GM19023 (cell line): Measurements from ENCODE around the gene CPA4.
"Not testable (repeated sequence)": the region's sequence is repeated elsewhere in the genome, so short reads cannot be mapped to it uniquely, and the experiment has no call there.

ENCODE experiments used
- ATAC-seq: cut with Tn5 transposase; IDR thresholded peaks from one replicate; pipeline ENCODE4 v1.9.1; 2021; ENCODE audit warnings: mild to moderate bottlenecking, moderate library complexity; ENCODE audit not compliant: unreplicated experiment

Gene CPA4

DNA sequence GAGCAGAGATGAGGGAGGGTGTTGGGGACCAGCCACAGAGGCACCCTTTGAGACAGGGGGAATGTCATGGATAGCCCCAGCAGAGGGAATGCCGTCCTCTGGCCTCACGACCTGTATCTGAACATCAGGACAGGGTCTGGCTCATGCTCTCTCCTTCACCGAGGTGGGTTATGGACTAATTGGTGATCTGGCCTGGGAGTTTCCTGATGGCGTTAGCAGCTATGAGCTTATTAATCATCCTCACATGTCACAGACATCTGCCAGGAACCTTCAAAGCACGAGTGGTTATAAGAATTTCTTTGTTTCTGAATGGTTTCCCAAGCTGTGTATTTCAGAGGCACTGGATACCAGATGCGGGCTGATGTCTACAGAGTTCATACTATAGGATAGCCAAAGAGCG is 6.9 kb downstream of the CPA4 start:
- ATAC-seq, result no peak

DNA sequence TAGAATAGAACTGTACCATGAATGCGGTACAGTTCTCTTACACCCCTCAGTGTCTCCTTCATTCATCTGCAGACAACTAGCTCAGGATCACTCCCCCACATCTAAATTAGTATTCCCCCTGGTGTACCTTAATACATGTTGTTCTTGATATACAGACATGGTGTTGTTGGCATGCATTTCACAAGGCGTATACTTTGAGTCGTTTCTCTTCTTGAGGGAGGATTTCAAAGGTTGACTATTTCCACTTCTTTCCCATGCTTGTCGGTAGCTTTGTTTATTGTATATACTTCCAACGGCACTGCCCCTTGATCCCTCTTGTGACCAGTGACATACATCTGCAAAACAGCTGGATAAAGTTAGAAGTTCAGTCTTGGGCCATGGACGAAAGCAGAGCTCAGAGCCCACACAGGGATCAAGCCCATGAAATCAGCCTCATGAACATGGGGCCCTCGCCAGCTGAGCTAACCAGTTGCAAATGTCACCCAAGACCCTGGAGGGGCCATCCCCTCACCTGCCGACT is 8.6 kb downstream of the CPA4 start:
- no peak for ATAC-seq

DNA sequence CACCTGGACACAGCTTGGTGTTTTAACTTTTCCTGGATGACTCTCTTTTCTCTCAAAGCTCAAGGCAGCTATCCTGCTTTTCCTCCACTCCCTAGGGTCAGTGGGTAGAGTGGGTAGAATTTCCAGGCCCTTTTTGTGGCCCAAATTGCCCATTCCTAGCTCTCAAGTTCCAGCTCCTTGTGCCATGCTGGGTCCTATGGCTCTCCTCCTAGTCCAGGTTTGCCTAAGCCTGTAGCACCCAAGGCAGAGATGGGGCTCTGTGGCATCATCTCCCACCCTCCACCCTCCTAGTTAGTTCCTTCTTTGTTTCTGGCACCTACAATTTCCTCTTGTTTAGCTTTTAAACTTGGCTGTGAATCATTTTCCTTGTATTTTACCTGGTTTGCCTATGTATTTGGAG is 9.7 kb downstream of the CPA4 start:
- no peak for ATAC-seq

GRCh38 chr7:130303127-130303526 is 10.2 kb downstream of the CPA4 start:
- ATAC-seq, result no peak

GRCh38 chr7:130303551-130303950 is 10.6 kb downstream of the CPA4 start:
- no peak for ATAC-seq

- ATAC-seq, result no peak
Observed at GRCh38 chr7:130303982-130304381, 11.0 kb downstream of the CPA4 start.

GRCh38 chr7:130304878-130305277 is 11.9 kb downstream of the CPA4 start:
- ATAC-seq, result no peak

DNA sequence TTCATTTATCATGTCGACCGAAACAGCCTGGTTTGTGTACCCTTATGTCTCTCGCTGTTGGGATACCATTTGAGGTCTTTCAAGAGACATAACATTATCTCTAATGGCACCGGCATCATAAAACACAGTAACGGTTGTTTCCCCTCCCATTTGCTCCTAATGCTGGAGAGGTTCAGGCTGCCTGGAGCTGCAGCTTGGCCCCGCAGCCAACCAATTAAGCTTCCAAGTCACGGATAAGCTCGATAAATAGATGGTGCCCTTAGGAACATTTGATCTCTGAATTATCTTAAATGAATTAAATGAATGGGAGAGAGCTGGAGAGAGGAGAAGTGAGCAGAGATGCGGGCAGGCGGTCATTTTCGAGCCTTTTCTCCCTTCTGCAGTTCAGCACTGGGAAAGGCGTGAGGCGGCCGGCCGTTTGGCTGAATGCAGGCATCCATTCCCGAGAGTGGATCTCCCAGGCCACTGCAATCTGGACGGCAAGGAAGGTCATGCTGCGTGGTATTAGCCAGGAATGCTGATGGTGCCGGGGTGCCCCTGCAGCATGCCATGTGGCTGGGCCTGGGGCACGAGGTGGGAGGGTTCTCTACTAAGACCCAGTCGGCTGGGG is 12.6 kb downstream of the CPA4 start:
- no peak for ATAC-seq

DNA sequence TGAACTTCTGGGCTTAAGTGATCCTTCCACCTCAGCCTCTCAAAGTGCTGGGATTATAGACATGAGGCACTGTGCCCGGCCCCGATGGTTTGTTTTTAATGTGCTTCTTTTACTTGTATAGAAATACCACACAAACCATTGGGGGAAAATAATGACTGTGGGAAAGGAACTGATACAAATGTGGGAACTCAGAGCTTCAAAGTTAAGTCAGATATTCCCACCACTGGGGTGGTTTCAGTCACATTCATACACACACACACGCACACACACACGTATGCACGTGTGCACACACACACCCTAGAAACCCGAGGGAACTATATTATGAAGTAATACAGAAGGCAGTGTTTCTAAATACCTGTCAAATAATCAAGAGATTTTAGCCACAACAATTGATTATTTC is 17.0 kb downstream of the CPA4 start:
- no peak for ATAC-seq

GRCh38 chr7:130314305-130314704 is 21.3 kb downstream of the CPA4 start:
- no peak for ATAC-seq

- no peak for ATAC-seq
Observed at GRCh38 chr7:130319541-130319940, 26.6 kb downstream of the CPA4 start.

DNA sequence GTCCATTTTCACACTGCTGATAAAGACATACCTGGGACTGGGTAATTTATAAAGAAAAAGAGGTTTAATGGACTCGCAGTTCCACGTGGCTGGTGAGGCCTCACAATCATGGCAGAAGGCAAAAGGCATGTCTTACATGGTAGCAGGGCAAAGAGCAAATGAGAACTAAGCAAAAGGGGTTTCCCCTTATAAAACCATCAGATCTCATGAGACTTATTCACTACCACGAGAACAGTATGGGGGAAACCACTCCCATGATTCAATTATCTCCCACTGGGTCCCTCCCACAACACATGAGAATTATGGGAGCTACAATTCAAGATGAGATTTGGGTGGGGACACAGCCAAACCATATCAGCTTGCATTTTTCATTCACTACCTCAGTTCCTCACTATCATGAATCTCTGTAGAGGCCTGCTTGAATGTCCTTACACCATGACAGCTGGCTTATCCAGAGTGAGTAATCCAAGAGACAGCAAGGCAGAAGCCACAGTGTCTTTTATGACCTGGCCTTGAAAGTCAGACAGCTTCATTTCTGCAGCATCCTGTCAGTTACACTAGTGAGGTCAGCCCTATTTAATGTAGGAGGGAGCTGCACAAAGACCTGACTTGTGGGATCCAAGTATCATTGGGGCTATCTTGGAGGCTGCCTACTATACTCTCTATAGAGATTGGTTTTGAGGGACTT is 28.7 kb downstream of the CPA4 start:
- not testable (repeated sequence) for ATAC-seq

DNA sequence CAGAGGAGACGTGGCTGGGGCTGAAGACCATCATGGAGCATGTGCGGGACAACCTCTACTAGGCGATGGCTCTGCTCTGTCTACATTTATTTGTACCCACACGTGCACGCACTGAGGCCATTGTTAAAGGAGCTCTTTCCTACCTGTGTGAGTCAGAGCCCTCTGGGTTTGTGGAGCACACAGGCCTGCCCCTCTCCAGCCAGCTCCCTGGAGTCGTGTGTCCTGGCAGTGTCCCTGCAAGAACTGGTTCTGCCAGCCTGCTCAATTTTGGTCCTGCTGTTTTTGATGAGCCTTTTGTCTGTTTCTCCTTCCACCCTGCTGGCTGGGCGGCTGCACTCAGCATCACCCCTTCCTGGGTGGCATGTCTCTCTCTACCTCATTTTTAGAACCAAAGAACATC is 29.7 kb downstream of the CPA4 start:
- no peak for ATAC-seq

DNA sequence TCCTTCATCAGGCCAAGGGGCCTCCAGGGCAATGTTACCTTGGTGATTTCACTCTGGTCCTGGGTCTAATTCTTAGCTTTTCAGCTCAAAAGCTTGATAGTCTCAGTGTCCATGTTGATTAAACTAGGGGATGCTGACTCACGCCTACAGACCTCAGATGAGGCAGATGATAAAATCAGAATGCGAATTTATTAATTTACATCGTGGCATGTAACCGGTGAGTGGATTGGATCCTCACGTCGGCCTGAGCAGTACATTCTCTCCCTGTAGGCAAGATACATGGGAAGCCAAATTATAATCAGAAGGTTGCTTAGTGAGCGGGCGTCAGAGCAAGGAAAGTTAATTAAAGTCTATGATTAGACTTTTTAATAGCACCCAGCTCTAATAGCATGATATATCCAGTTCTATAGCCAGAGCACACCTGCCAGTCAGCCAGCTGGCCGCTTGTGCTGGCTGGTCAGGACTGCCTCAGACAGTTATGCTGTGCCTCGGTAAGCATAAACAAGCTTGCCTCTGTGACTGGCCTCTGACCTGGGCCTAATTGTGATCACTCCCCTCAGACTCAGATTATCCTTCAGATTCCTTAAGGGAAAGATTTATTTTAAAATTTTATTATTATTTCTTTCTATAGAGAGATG is 31.5 kb downstream of the CPA4 start:
- ATAC-seq, result no peak

GRCh38 chr7:130329681-130330080 is 36.7 kb downstream of the CPA4 start:
- no peak for ATAC-seq

DNA sequence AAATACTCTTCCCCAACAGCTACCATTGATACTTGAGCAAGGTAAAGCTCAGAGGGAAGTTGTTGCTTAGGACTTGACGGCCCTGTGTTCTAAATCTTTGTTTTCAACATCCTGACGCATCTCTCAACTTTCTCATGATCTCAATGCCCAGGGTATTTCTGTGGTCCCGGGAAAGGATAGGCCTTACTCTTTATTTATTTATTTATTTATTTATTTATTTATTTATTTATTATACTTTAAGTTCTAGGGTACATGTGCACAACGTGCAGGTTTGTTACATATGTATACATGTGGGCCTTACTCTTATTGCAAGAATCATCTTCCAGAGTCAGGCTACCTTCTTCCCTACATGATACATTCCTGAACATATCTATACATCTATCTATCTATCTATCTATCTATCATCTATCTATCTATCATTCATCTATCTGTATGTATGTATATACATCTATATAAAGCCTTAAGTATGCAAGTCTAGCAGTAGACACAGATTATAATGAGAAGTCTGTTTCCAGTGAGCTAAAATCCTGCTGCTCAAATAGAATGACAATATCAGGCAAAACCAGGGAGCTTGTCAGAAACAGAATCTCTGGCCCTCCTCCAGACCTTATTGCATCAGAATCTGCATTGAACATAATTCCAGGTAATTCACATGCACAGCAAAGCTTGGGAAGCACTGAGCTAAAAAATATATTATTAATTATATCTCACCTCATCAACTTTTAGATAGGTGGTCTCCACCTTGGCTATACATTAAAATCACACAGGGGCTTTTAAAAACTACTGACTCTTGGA is 39.5 kb downstream of the CPA4 start:
- no peak for ATAC-seq

DNA sequence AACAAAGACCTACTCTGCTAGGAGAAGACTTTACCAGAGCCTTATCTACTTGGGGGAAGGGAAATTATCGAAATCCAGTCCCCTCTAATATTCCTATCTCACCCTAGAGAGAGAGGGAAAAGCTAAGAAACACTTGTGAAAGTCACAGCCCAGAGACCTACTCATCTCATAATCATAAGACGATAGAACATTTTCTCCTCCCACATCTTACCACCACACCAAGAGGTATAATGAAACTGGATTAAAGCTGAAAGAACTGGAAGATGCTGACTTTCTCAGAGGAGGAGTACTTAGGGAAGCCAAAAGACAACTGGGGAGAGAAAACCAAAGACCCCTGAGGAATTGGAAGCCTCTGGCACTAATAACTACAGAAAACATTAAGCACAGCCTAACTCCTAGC is 40.9 kb downstream of the CPA4 start:
- no peak for ATAC-seq

- no peak for ATAC-seq
Observed at GRCh38 chr7:130334274-130334673, 41.3 kb downstream of the CPA4 start.

DNA sequence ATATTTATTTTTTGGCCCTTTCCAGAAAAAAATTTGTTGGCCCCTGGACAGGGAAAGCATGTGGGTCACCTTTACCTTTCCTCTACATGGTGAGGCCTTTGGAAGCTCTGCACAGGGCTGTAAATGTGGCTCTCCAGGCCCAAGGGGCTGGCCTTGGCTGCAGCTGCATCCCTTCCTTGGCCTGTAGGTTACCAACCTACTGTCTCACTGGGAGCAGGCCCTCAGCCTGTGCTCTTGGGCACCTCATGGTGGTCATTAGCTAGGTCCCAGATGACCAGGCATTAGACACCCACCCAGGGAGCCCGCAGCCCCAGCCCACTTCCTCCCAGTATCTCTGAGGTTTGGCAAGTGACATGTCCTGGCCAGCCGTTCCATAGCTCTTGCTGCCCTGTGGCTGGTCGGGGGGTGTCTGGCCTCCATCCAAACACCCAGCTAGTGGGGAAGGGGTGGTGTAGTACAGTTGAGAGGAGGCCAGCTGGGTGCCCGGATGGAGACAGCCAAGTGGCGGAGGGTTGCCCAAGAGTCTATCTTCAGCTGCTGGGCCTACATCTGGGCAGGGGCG is 44.5 kb downstream of the CPA4 start:
- ATAC-seq, result no peak

GRCh38 chr7:130338233-130338632 is 45.3 kb downstream of the CPA4 start:
- ATAC-seq, result no peak

- ATAC-seq, result no peak
Observed at GRCh38 chr7:130341882-130342281, 48.9 kb downstream of the CPA4 start.
